Heart left ventricle (tissue), 16 donors: ENCODE data around the gene WNT7A. TPM values are rescaled to one million over a fixed set of nuclear protein-coding genes. Genes with fewer than 3 reads are reported as not detected.

Experiments
- ATAC-seq, 4 donors: fragments of 200-7000 bp; cut with Tn5 transposase; one replicate each; pipeline ENCODE4 v1.9.1; 2020 to 2022; ENCODE audit warnings: moderate library complexity in 4 of 4, mild to moderate bottlenecking in 3 of 4, moderate number of reproducible peaks in 1 of 4
- DNase-seq, 5 donors: peaks; one replicate each; pipeline ENCODE4 v3.0.0-alpha.2; 2020
- H3K27ac ChIP-seq, 12 donors: fragments of 200-600 bp; sonication (generic) in 4 of 12; one replicate each; pipeline versions ENCODE4 v1.5.0 to v1.8.0; 2016 to 2022; ENCODE audit warnings: mild to moderate bottlenecking in 2 of 12
- H3K27me3 ChIP-seq, 9 donors: fragments of 200-600 bp; sonication (generic) in 2 of 9; one replicate each; pipeline versions ENCODE4 v1.5.1 to v1.8.0; 2016 to 2022; ENCODE audit warnings: mild to moderate bottlenecking in 3 of 9
- H3K36me3 ChIP-seq, 9 donors: fragments of 200-600 bp; sonication (generic) in 2 of 9; one replicate each; pipeline versions ENCODE4 v1.5.0 to v1.8.0; 2018 to 2022; ENCODE audit warnings: mild to moderate bottlenecking in 2 of 9
- H3K4me1 ChIP-seq, 12 donors: fragments of 200-600 bp; sonication (generic) in 4 of 12; one replicate each; pipeline versions ENCODE4 v1.5.0 to v1.8.0; 2016 to 2022; ENCODE audit warnings: mild to moderate bottlenecking in 3 of 12
- H3K4me3 ChIP-seq, 12 donors: fragments of 200-600 bp; sonication (generic) in 4 of 12; one replicate each; pipeline versions ENCODE4 v1.5.0 to v1.8.0; 2017 to 2022; ENCODE audit warnings: mild to moderate bottlenecking in 9 of 12, moderate library complexity in 4 of 12
- H3K9me3 ChIP-seq, 12 donors: fragments of 200-600 bp; sonication (generic) in 4 of 12; one replicate each; pipeline versions ENCODE4 v1.5.0 to v1.8.0; 2016 to 2022; ENCODE audit warnings: mild to moderate bottlenecking in 1 of 12
- POLR2A ChIP-seq, 2 donors: fragments of 450-650 bp; IDR thresholded peaks; one replicate each; pipeline ENCODE4 v1.6.1; 2017; ENCODE audit warnings: antibody characterized with exemption in 2 of 2, mild to moderate bottlenecking in 2 of 2, moderate library complexity in 2 of 2
- WGBS, 4 donors: extraction: QIAGEN DNeasy Blood & Tissue Kit in 2 of 4; methylation state at CpG; one replicate each; pipeline versions ENCODE4 v1.1.5 to v1.1.7; 2013 to 2018; 5-methylcytosine and 5-hydroxymethylcytosine counted together
- intact Hi-C, 10 donors: fragments of 100-400 bp; cut with DNase I; formaldehyde crosslinking; loops; one replicate each; pipeline versions ENCODE4 v1.11.1 to v1.14.2; 2022
- polyA plus RNA-seq, 2 donors: library from polyadenylated mRNA; stranded (reverse); fragments of 200-250 nt; gene quantifications; one replicate each; pipeline ENCODE4 v1.2.3, GENCODE V29; 2013
- total RNA-seq, 9 donors: library from RNA; depleted of rRNA in 2 of 9; stranded (reverse); fragments of >200 nt in 2 of 9; fragmentation: NEBNext Ultra II Directional in 3 of 9; extraction: Animal tissue kit (Norgen Biotek cat#: 25700) in 3 of 9; gene quantifications; one replicate each; pipeline versions ENCODE4 v1.1.0 to v1.2.4, GENCODE V29; 2016 to 2023
- TF ChIP-seq, protein P1 (sequence below), 12 donors: fragments of 200-600 bp; sonication (generic) in 4 of 12; IDR thresholded peaks; one replicate each; pipeline versions ENCODE4 v1.5.0 to v1.8.0; 2018 to 2022; ENCODE audit warnings: antibody characterized with exemption in 12 of 12, mild to moderate bottlenecking in 5 of 12
- donor health status: ischemic (EF 13 %, LVEDD 7.1; RV severe dilation, severe dysfunction).
- donor health status: healthy with polysubstance abuse.
- donor health status: DM: no; HTN: yes; CAD: no.
- donor health status: DM: no; HTN: no; CAD: no.
- donor health status: ischemic (EF 25% LVEDD 6.9; RV normal size, moderate dysfunction).
- donor health status: ischemic (EF 25% LVEDD 5.7; RV mildly dilated, moderate dysfunction).
- donor health status: healthy.
- donor health status: DM: yes; HTN: yes; CAD: no.
- donor health status: ischemic (EF 35%, LVEDD 5.7; RV mildly dilated, moderate dysfunction).
- donor health status: nonischemic (EF 11% LVEDD 7.7; RV severe dilation, severe dysfunction).
- donor health status: DM: yes; HTN: yes; CAD: no.
- donor health status: PGD.
- donor health status: ischemic (EF 29% LVEDD 5.4; RV normal size, mild dysfunction).
- donor health status: nonischemic (EF 23%, LVEDD 6.1; RV moderate dilation, normal function).

Gene WNT7A
- total and polyA plus RNA-seq, 11 donors, result not detected

DNA sequence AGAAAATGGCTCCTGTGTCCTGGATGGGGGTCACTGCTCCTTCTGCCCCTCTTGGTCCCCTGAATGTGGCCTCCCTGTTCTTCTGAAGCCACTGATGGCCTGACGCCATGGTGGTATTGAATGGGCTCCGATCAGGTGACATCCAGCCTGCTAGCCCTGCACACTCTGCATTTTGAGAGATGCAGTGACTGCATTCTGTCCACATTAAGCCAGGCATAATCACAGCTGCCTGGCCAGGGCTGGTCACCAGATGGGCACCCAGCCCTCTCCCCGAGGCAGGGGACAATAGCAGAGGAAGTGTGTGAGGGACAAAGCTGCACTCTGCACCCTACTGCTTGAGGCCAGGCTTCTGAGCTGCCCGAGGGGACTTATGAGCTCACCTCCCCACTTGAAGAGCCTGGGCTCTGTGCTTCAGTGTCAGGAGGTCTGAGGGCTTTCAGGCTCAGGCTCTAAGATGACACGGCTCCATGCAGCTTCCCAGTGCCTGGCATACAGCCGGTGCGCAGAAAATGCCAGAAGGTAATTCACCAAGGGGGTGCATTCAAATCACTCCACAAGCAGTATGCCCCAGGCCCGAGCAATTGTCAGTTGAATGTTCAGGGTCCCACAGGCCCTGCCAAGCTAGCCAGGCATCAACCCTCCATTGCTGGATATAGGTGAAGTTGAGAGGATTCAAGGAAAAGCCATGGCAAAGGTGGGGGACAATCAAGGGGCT lies 56.8 kb downstream of the WNT7A start:
- TF ChIP-seq, protein P1, sequence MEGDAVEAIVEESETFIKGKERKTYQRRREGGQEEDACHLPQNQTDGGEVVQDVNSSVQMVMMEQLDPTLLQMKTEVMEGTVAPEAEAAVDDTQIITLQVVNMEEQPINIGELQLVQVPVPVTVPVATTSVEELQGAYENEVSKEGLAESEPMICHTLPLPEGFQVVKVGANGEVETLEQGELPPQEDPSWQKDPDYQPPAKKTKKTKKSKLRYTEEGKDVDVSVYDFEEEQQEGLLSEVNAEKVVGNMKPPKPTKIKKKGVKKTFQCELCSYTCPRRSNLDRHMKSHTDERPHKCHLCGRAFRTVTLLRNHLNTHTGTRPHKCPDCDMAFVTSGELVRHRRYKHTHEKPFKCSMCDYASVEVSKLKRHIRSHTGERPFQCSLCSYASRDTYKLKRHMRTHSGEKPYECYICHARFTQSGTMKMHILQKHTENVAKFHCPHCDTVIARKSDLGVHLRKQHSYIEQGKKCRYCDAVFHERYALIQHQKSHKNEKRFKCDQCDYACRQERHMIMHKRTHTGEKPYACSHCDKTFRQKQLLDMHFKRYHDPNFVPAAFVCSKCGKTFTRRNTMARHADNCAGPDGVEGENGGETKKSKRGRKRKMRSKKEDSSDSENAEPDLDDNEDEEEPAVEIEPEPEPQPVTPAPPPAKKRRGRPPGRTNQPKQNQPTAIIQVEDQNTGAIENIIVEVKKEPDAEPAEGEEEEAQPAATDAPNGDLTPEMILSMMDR (IDR thresholded peaks at IDR 0.05), result no peak
- TF ChIP-seq POLR2A (IDR thresholded peaks at IDR 0.05), result no peak
- Histone ChIP-seq H3K27me3 (peaks cover 0 to 9% (median 0%) of the 10 kb centered on the region in 9 donors), H3K36me3 (no peaks in the 10 kb centered on the region), H3K9me3 (no peaks in the 10 kb centered on the region), H3K4me3 (no peak overlapping the region), H3K27ac (no peak overlapping the region), H3K4me1 (no peaks in the 10 kb centered on the region)
- DNase-seq (no peak), ATAC-seq (no peak)
- intact Hi-C loops, result no loop called here
- 81 to 85% (median 85%) methylated on average over 7 to 8 of the region's 8 CpGs for WGBS, 4 donors

DNA sequence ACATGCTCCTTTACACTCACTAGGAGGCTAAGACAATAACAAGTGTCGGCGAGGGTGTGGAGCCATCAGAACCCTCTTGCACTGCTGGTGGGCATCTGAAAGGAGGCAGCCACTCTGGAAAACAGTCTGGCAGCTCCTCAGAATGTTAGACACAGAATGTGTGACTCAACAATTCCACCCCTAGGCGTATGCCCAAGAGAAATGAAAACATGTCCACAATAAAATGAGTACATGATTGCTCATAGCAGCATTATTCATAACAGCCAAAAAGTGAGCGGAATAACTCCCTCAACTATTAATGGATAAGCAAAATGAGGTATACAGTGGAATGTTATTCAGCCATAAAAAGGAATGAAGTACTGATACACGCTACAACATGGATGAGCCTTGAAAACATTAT lies 57.8 kb downstream of the WNT7A start:
- DNase-seq (no peak), ATAC-seq (no peak)
- intact Hi-C loops, result no loop called here
- Histone ChIP-seq H3K27me3 (peaks cover 0 to 9% (median 0%) of the 10 kb centered on the region in 9 donors), H3K36me3 (no peaks in the 10 kb centered on the region), H3K27ac (no peak overlapping the region), H3K9me3 (peaks cover 0 to 9% (median 0%) of the 10 kb centered on the region in 12 donors), H3K4me3 (no peak overlapping the region), H3K4me1 (no peaks in the 10 kb centered on the region)
- no peak for TF ChIP-seq POLR2A (IDR thresholded peaks at IDR 0.05)
- TF ChIP-seq, protein P1 (IDR thresholded peaks at IDR 0.05), result no peak
- WGBS, 4 donors, result 84 to 89% (median 87%) methylated on average over 5 of the region's 5 CpGs

DNA sequence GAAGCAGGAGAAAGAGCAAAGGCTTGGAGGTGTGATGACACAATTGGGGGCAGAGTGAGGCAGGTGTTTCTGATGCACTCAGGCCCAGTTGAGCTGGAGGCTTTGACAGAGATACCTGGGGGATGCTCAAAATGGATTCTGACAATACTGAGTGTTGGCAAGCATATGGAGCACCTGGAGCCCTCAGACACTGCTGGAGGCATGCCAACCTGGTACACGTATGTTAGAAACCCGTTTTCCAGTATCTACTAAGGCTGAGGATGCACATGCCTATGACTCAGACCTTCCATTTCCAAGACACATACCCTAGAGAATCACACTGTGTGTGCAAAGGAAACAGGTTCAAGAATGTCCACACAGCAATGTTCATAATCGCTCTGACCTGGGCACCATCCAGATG lies 58.7 kb downstream of the WNT7A start:
- Histone ChIP-seq H3K27ac (no peak overlapping the region), H3K4me1 (no peaks in the 10 kb centered on the region), H3K9me3 (peaks cover 0 to 18% (median 6%) of the 10 kb centered on the region in 12 donors), H3K36me3 (no peaks in the 10 kb centered on the region), H3K27me3 (peaks cover 0 to 9% (median 0%) of the 10 kb centered on the region in 9 donors), H3K4me3 (no peak overlapping the region)
- DNase-seq, result no peak
- no peak for ATAC-seq
- intact Hi-C loops, result no loop called here
- WGBS, 4 donors, result 54 to 76% (median 64%) methylated on average over 3 of the region's 3 CpGs
- no peak for TF ChIP-seq POLR2A (IDR thresholded peaks at IDR 0.05)
- TF ChIP-seq, protein P1 (IDR thresholded peaks at IDR 0.05), result no peak

DNA sequence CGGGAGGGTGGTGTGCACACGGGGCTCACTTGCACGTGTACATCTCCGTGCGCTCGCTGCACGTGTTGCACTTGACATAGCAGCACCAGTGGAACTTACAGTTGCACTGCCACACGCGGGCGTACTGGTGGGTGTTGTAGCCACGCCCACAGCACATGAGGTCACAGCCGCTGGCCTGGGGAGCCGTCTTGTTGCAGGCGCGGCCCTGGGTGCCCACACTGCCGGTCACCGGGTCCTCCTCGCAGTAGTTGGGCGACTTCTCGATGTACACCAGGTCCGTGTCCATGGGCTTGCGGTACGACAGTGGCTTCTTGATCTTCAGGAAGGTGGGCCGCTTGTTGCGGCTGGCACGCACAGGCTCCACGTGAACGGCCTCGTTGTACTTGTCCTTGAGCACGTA lies 61.0 kb downstream of the WNT7A start:
- TF ChIP-seq, protein P1 (IDR thresholded peaks at IDR 0.05), result no peak
- no peak for TF ChIP-seq POLR2A (IDR thresholded peaks at IDR 0.05)

More for the DNA sequence above, 61.0 kb downstream of the WNT7A start:
- Histone ChIP-seq H3K36me3 (no peaks in the 10 kb centered on the region), H3K27ac (no peak overlapping the region), H3K27me3 (peaks cover 0 to 9% (median 0%) of the 10 kb centered on the region in 9 donors), H3K4me3 (no peak overlapping the region), H3K4me1 (no peaks in the 10 kb centered on the region), H3K9me3 (peaks cover 0 to 40% (median 28%) of the 10 kb centered on the region in 12 donors)
- DNase-seq (no peak), ATAC-seq (no peak)
- 80 to 86% (median 81%) methylated on average over 22 to 30 of the region's 30 CpGs for WGBS, 4 donors
- intact Hi-C loops, result loop anchor here in 1 of 10 donors (5.0 kb wide), 1 partner anchor 193 kb away; no protein-coding TSS in a partner anchor
